GM12878 (cell line): ENCODE measurements around the gene SUFU. TPM values are rescaled to one million over a fixed set of nuclear protein-coding genes. Genes with fewer than 3 reads are reported as not detected.

Experiments used
- ATAC-seq: fragments of 200-7000 bp; cut with Tn5 transposase; 3 replicates; pipeline ENCODE4 v1.9.1; 2020; ENCODE audit warnings: mild to moderate bottlenecking, moderate library complexity
- BruUV-seq: library from RNA; stranded (reverse); fragments of 400-500 nt; replicated peaks from 2 replicates; lab custom pipeline; 2021; lab: Mats Ljungman, UMichigan
- CTCF ChIA-PET: fragments of 300-600 bp; sonication (Branson Sonifier 250); formaldehyde crosslinking; extraction: SDS; loops from one replicate; lab custom pipeline; 2021; ENCODE audit warnings: inconsistent platforms; lab: Yijun Ruan, JAX
- POLR2A ChIA-PET: fragments of 350-600 bp; formaldehyde crosslinking; extraction: SDS; loops from one replicate; lab custom pipeline; 2021; ENCODE audit warnings: inconsistent platforms; lab: Charles Lee
- RAD21 ChIA-PET: fragments of 300-600 bp; sonication (Branson Sonifier 250); formaldehyde crosslinking; loops from one replicate; lab custom pipeline; 2023; ENCODE audit warnings: antibody characterized with exemption; ENCODE audit not compliant: unreplicated experiment; lab: Charles Lee
- SMC1A ChIA-PET: fragments of 300-600 bp; sonication (Branson Sonifier 250); formaldehyde crosslinking; loops from one replicate; lab custom pipeline; 2023; ENCODE audit not compliant: unreplicated experiment, uncharacterized antibody; lab: Charles Lee
- DNase-seq: peaks from one replicate; pipeline ENCODE4 v3.0.0-alpha.2; 2011; ENCODE audit warnings: low read depth, low spot score
- FAIRE-seq: peaks from 3 replicates; lab custom pipeline; 2011; peaks lifted over from hg19 to GRCh38; lab: Jason Lieb, UNC
- H2AFZ ChIP-seq: 2 replicates; pipeline ENCODE4 v1.6.0; 2011; ENCODE audit warnings: low read depth, low read length, control low read depth; ENCODE audit not compliant: control insufficient read depth
- H3K27ac ChIP-seq: 2 replicates; pipeline ENCODE4 v1.5.1; 2011; ENCODE audit warnings: control low read depth; ENCODE audit not compliant: control insufficient read depth, insufficient read depth
- H3K27me3 ChIP-seq, 2 experiments: replicated peaks in 1 of 2; 2 replicates each; pipeline versions ENCODE4 v1.6.0 to v1.6.1; 2011; ENCODE audit warnings: low read length in 1 of 2; ENCODE audit not compliant: control insufficient read depth in 2 of 2, insufficient read depth in 2 of 2
- H3K36me3 ChIP-seq, 2 experiments: 2 replicates each; pipeline ENCODE4 v1.5.1; 2011; ENCODE audit warnings: low read length in 1 of 2; ENCODE audit not compliant: control insufficient read depth in 2 of 2, insufficient read depth in 2 of 2
- H3K4me1 ChIP-seq: 2 replicates; pipeline ENCODE4 v1.6.1; 2011; ENCODE audit warnings: mild to moderate bottlenecking, low read length, moderate library complexity, mixed read lengths; ENCODE audit not compliant: control insufficient read depth, insufficient read depth
- H3K4me2 ChIP-seq: 2 replicates; pipeline ENCODE4 v1.6.0; 2011; ENCODE audit warnings: control low read depth; ENCODE audit not compliant: control insufficient read depth, insufficient read depth
- H3K4me3 ChIP-seq: fragments of 200-600 bp; sonication (generic); 2 replicates; pipeline ENCODE4 v1.5.1; 2016
- H3K79me2 ChIP-seq: 2 replicates; pipeline ENCODE4 v1.6.0; 2011; ENCODE audit warnings: low read length; ENCODE audit not compliant: control insufficient read depth, insufficient read depth
- H3K9ac ChIP-seq: 2 replicates; pipeline ENCODE4 v1.8.0; 2011; ENCODE audit warnings: low read length, control low read depth, mixed read lengths; ENCODE audit not compliant: control insufficient read depth, insufficient read depth
- H3K9me3 ChIP-seq: replicated peaks from 3 replicates; pipeline ENCODE4 v1.5.1; 2011; ENCODE audit warnings: mild to moderate bottlenecking, low read length; ENCODE audit not compliant: control insufficient read depth, insufficient read depth
- H4K20me1 ChIP-seq: 2 replicates; pipeline ENCODE4 v1.6.0; 2011; ENCODE audit not compliant: control insufficient read depth, insufficient read depth
- ATF2 ChIP-seq: IDR thresholded peaks from 2 replicates; pipeline ENCODE4 v1.6.1; 2012; ENCODE audit warnings: low read length, inconsistent platforms
- ATF3 ChIP-seq: IDR thresholded peaks from 2 replicates; pipeline ENCODE4 v1.6.1; 2011; ENCODE audit warnings: low read depth, mild to moderate bottlenecking, low read length, moderate library complexity, borderline replicate concordance; ENCODE audit errors: extremely low read depth
- BCL11A ChIP-seq: IDR thresholded peaks from 2 replicates; pipeline ENCODE4 v1.6.1; 2011; ENCODE audit warnings: low read depth, low read length
- GATAD2B ChIP-seq: fragments of 450-650 bp; conservative IDR thresholded peaks from 2 replicates; pipeline ENCODE4 v1.6.1; 2017; ENCODE audit warnings: low read depth, mild to moderate bottlenecking, moderate library complexity
- HDGF ChIP-seq: fragments of 450-650 bp; IDR thresholded peaks from 2 replicates; pipeline ENCODE4 v1.6.1; 2016; ENCODE audit warnings: antibody characterized with exemption
- NFIC ChIP-seq: IDR thresholded peaks from 2 replicates; pipeline ENCODE4 v1.6.1; 2012; ENCODE audit warnings: low read depth, mild to moderate bottlenecking, inconsistent platforms, low read length, moderate library complexity
- PAX8 ChIP-seq: fragments of 450-650 bp; IDR thresholded peaks from 2 replicates; pipeline ENCODE4 v1.6.1; 2017; ENCODE audit warnings: mild to moderate bottlenecking, moderate library complexity
- POLR2A ChIP-seq: IDR thresholded peaks from 2 replicates; pipeline ENCODE4 v1.6.1; 2011; ENCODE audit warnings: low read depth, mild to moderate bottlenecking, low read length
- RAD21 ChIP-seq: IDR thresholded peaks from 2 replicates; pipeline ENCODE4 v1.6.1; 2011; ENCODE audit warnings: mild to moderate bottlenecking, low read depth, low read length, moderate library complexity; ENCODE audit not compliant: insufficient read depth
- REST ChIP-seq: IDR thresholded peaks from 2 replicates; pipeline ENCODE4 v1.6.1; 2012; ENCODE audit warnings: mild to moderate bottlenecking, low read depth, low read length
- SMARCA5 ChIP-seq: fragments of 450-650 bp; IDR thresholded peaks from 2 replicates; pipeline ENCODE4 v1.6.1; 2017; ENCODE audit warnings: mild to moderate bottlenecking
- TBL1XR1 ChIP-seq: IDR thresholded peaks from 2 replicates; pipeline ENCODE4 v1.6.1; 2012; ENCODE audit warnings: low read depth, low read length, improper control_type of control experiment
- ZBTB33 ChIP-seq: fragments of 450-650 bp; IDR thresholded peaks from 2 replicates; pipeline ENCODE4 v1.6.1; 2017; ENCODE audit warnings: mild to moderate bottlenecking
- ZNF274 ChIP-seq: IDR thresholded peaks from one replicate; pipeline ENCODE4 v1.8.0; 2011; ENCODE audit not compliant: insufficient read length, insufficient read depth
- ZNF687 ChIP-seq: fragments of 450-650 bp; IDR thresholded peaks from 2 replicates; pipeline ENCODE4 v1.6.1; 2017; ENCODE audit warnings: mild to moderate bottlenecking, moderate library complexity
- WGBS: methylation state at CpG from one replicate; pipeline ENCODE4 v1.1.6; 2016; ENCODE audit warnings: low lambda C conversion rate; ENCODE audit not compliant: insufficient replicate concordance, insufficient coverage; ENCODE audit errors: missing lambda C conversion rate; 5-methylcytosine and 5-hydroxymethylcytosine counted together
- in situ Hi-C: fragments of 300-500 bp; cut with MboI; formaldehyde crosslinking; loops from 9 replicates; pipeline ENCODE4 v1.14.3; 2018; ENCODE audit warnings: mixed read lengths
- intact Hi-C: fragments of 100-400 bp; cut with micrococcal nuclease; formaldehyde crosslinking; loops from one replicate; pipeline ENCODE4 v1.14.2; 2022; ENCODE audit not compliant: unreplicated experiment
- polyA plus RNA-seq, 11 experiments: library from polyadenylated mRNA; depleted of rRNA in 4 of 11; unstranded in 6 of 11; stranded (reverse) in 5 of 11; fragments of >200 nt; fragmentation: Nextera tagmentation in 4 of 11; fragmentation: Illumina TruSeq in 1 of 11; extraction: Ambion mirVana in 4 of 11; extraction: Trizol in 1 of 11; gene quantifications; 1 replicate in 1 of 11; 2 replicates in 10 of 11; pipeline versions ENCODE4 v1.2.1 to v1.2.3, GENCODE V29; 2011 to 2016; ENCODE audit warnings: inconsistent platforms in 2 of 11, missing spikeins in 2 of 11, low read depth in 1 of 11
- total RNA-seq, 4 experiments: library from RNA; depleted of rRNA in 3 of 4; stranded (reverse); fragments of >200 nt in 3 of 4; fragmentation: Illumina TruSeq in 1 of 4; extraction: Trizol in 1 of 4; gene quantifications; 2 replicates each; pipeline versions ENCODE4 v1.2.1 to v1.2.3, GENCODE V29; 2013 to 2021

The SUFU gene
- total and polyA plus RNA-seq, 10 of the 15 experiments (the other 5 are each of a cell fraction or from before 2014, with no cell fraction given), result 0.68 to 7.7 (median 2.4) TPM

GRCh38 chr10:102630663-102631062, 126.9 kb downstream of the SUFU start:
- BruUV-seq, result no TSS peak
- intact Hi-C loops, result no loop called here
- DNase-seq, result no peak
- TF ChIP-seq ZNF687 (no peak), TBL1XR1 (no peak), HDGF (no peak), NFIC (no peak), ZBTB33 (no peak), RAD21 (no peak), ZNF274 (no peak), ATF3 (no peak), POLR2A (no peak), GATAD2B (no peak), BCL11A (no peak), PAX8 (no peak), SMARCA5 (no peak), REST (no peak), ATF2 (no peak)

More at GRCh38 chr10:102630663-102631062, 126.9 kb downstream of the SUFU start:
- ChIA-PET POLR2A (interaction anchor here (1.2 kb wide), 1 partner anchor 11 kb away, joined by 4 read pairs; no protein-coding TSS in a partner anchor), SMC1A (interaction anchor here (1.7 kb wide), 1 partner anchor 22 kb away, joined by 3 read pairs; no protein-coding TSS in a partner anchor), RAD21 (no interaction called here), CTCF (no interaction called here)
- in situ Hi-C loops, result no loop called here
- ATAC-seq, result no peak
- no peaks in the 10 kb centered on the region for H3K9me3 ChIP-seq
- no peaks in the 10 kb centered on the region for H4K20me1 ChIP-seq
- no peak overlapping the region for H3K27ac ChIP-seq
- no peak overlapping the region for H2AFZ ChIP-seq
- H3K79me2 ChIP-seq, result no peaks in the 10 kb centered on the region
- no peak overlapping the region for H3K4me3 ChIP-seq
- H3K4me2 ChIP-seq, result no peak overlapping the region
- FAIRE-seq, result no peak
- WGBS, result 88% methylated on average over 6 of the region's 6 CpGs
- no peaks in the 10 kb centered on the region; a peak in 1 of 4 replicates for H3K36me3 ChIP-seq
- no peaks in the 10 kb centered on the region for H3K4me1 ChIP-seq
- no peak overlapping the region for H3K9ac ChIP-seq
- no peaks in the 10 kb centered on the region for H3K27me3 ChIP-seq
